Adrenal gland (tissue), 5 donors: Measurements from ENCODE around the gene GBF1.

Source experiments
- POLR2A ChIP-seq, 2 donors: fragments of 450-650 bp; IDR thresholded peaks; one replicate each; pipeline ENCODE4 v1.6.1; 2017; ENCODE audit warnings: antibody characterized with exemption in 2 of 2, mild to moderate bottlenecking in 2 of 2, moderate library complexity in 1 of 2
- TF ChIP-seq, protein P1 (sequence below), 6 experiments: fragments of 450-650 bp in 4 of 6; fragments of 200-600 bp in 2 of 6; sonication (generic) in 1 of 6; IDR thresholded peaks; 1 replicate in 5 of 6; 2 replicates in 1 of 6; pipeline versions ENCODE4 v1.5.1 to v1.8.0; 2016 to 2021; ENCODE audit warnings: antibody characterized with exemption in 6 of 6, mild to moderate bottlenecking in 2 of 6, moderate library complexity in 1 of 6
- donor health status: DM: no; HTN: no; CAD: no.

DNA sequence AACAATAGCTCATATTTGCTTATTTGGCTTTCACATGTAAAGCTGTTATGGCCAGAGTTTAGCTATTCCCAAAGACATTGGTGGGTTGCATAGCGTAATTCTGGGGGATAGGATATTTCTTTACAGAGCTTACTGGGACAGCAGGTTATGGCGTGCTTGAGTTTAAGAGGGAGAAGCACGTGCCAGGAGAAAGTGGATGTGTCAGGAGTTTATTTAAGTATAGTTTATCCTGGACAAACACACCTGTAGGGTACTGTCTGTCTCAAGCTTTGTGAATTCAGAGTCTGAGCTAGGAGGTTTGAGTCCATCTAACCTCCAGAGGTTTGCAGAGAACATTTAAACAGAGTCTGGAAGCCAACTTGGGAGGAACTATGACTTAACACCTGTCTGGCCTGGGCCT lies 21.3 kb downstream of the GBF1 start:
- TF ChIP-seq, protein P1, sequence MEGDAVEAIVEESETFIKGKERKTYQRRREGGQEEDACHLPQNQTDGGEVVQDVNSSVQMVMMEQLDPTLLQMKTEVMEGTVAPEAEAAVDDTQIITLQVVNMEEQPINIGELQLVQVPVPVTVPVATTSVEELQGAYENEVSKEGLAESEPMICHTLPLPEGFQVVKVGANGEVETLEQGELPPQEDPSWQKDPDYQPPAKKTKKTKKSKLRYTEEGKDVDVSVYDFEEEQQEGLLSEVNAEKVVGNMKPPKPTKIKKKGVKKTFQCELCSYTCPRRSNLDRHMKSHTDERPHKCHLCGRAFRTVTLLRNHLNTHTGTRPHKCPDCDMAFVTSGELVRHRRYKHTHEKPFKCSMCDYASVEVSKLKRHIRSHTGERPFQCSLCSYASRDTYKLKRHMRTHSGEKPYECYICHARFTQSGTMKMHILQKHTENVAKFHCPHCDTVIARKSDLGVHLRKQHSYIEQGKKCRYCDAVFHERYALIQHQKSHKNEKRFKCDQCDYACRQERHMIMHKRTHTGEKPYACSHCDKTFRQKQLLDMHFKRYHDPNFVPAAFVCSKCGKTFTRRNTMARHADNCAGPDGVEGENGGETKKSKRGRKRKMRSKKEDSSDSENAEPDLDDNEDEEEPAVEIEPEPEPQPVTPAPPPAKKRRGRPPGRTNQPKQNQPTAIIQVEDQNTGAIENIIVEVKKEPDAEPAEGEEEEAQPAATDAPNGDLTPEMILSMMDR (IDR thresholded peaks at IDR 0.05): no peak
- TF ChIP-seq POLR2A (IDR thresholded peaks at IDR 0.05): no peak
